Stimulated activated CD8-positive, alpha-beta memory T cell treated with anti-CD3 and anti-CD28 coated beads, Interleukin-2, amount 100 ng/mL, for 48 hours (primary cell): ENCODE measurements around the gene ZNF592.

Experiments used
- DNase-seq, 2 donors: peaks; one replicate each; pipeline ENCODE4 v3.0.0-alpha.2; 2020; ENCODE audit warnings: low read depth in 2 of 2

ZNF592 gene

GRCh38 chr15:84855765-84856164 is 107.4 kb downstream of the ZNF592 start:
- no peak for DNase-seq
